Upper lobe of left lung (tissue), 6 donors: ENCODE data around the gene DBF4B. TPM values are rescaled to one million over a fixed set of nuclear protein-coding genes. Genes with fewer than 3 reads are reported as not detected.

Experiments used
- ATAC-seq, 2 donors: fragments of 200-7000 bp; cut with Tn5 transposase; one replicate each; pipeline ENCODE4 v1.9.1; 2022; ENCODE audit warnings: mild to moderate bottlenecking in 2 of 2, moderate library complexity in 2 of 2; ENCODE audit not compliant: low FRiP score in 2 of 2
- DNase-seq, 2 donors: peaks; one replicate each; pipeline ENCODE4 v3.0.0-alpha.2; 2019 to 2020
- H3K27ac ChIP-seq, 4 donors: fragments of 200-600 bp; sonication (generic); one replicate each; pipeline ENCODE4 v1.5.1; 2016 to 2019
- H3K27me3 ChIP-seq, 4 donors: fragments of 200-600 bp; sonication (generic); one replicate each; pipeline ENCODE4 v1.5.1; 2017 to 2019
- H3K36me3 ChIP-seq, 4 donors: fragments of 200-600 bp; sonication (generic); one replicate each; pipeline ENCODE4 v1.5.1; 2016 to 2019
- H3K4me1 ChIP-seq, 4 donors: fragments of 200-600 bp; sonication (generic); one replicate each; pipeline ENCODE4 v1.5.1; 2018 to 2019
- H3K4me3 ChIP-seq, 4 donors: fragments of 200-600 bp; sonication (generic); one replicate each; pipeline ENCODE4 v1.5.1; 2017 to 2019; ENCODE audit warnings: mild to moderate bottlenecking in 2 of 4, moderate library complexity in 1 of 4
- H3K9me3 ChIP-seq, 4 donors: fragments of 200-600 bp; sonication (generic); one replicate each; pipeline ENCODE4 v1.5.1; 2018 to 2019
- EP300 ChIP-seq, 4 donors: sonication (generic); formaldehyde crosslinking; IDR thresholded peaks; one replicate each; pipeline ENCODE4 v1.5.1; 2017; ENCODE audit warnings: antibody characterized with exemption in 4 of 4, control low read depth in 2 of 4
- POLR2A ChIP-seq, 4 donors: fragments of 450-650 bp; IDR thresholded peaks; one replicate each; pipeline ENCODE4 v1.5.1; 2016 to 2017; ENCODE audit warnings: antibody characterized with exemption in 4 of 4, mild to moderate bottlenecking in 2 of 4
- POLR2AphosphoS5 ChIP-seq, 2 donors: sonication (generic); formaldehyde crosslinking; IDR thresholded peaks; one replicate each; pipeline ENCODE4 v1.5.1; 2017; ENCODE audit warnings: antibody characterized with exemption in 2 of 2
- WGBS, 2 donors: methylation state at CpG; one replicate each; pipeline ENCODE4 v1.1.5; 2017 to 2018; 5-methylcytosine and 5-hydroxymethylcytosine counted together
- total RNA-seq, 6 donors: library from RNA; depleted of rRNA in 4 of 6; stranded (reverse); fragments of >200 nt in 4 of 6; gene quantifications; one replicate each; pipeline versions ENCODE4 v1.1.0 to v1.2.1, GENCODE V29; 2016 to 2021
- TF ChIP-seq, protein P1 (sequence below), 6 experiments: fragments of 450-650 bp in 4 of 6; fragments of 200-600 bp in 2 of 6; sonication (generic) in 2 of 6; IDR thresholded peaks; one replicate each; pipeline ENCODE4 v1.5.1; 2016 to 2019; ENCODE audit warnings: antibody characterized with exemption in 6 of 6
- donor health status: DM: no; HTN: no; CAD: no; lungs with moderate emphysema.
- donor health status: DM: no; HTN: yes; CAD: no; lungs with severe emphysema.

Gene DBF4B
- total RNA-seq, 6 donors from 2014 or later: 2.0 to 8.4 (median 4.5) TPM

DNA sequence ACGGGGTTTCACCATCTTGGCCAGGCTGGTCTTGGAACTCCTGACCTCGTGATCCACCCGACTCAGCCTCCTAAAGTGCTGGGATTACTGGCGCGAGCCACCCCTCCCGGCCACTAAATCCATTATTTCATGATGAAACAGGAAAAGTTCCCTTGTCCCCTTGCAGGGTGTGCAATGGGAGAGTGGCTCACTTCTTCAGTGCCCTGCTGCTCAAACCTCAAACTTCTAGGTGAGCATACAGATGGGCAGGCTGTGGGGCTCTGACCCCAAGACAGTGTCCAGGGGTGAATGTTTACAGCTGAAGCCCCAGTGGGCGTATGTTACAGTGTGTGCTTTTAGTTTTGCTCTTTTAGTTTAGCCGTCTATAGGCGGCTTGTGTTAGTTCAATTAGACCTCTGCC, 87.0 kb downstream of the DBF4B start:
- Histone ChIP-seq H3K36me3 (no peaks in the 10 kb centered on the region), H3K27ac (peak overlapping the region in 3 of 4 donors; percentile 72 to 76 (median 76)), H3K27me3 (no peaks in the 10 kb centered on the region), H3K4me1 (peaks cover 7 to 19% (median 13%) of the 10 kb centered on the region in 4 donors), H3K9me3 (no peaks in the 10 kb centered on the region), H3K4me3 (no peak overlapping the region)
- TF ChIP-seq EP300 (IDR thresholded peaks at IDR 0.05) (no peak), POLR2AphosphoS5 (IDR thresholded peaks at IDR 0.05) (no peak), POLR2A (IDR thresholded peaks at IDR 0.05) (no peak)
- TF ChIP-seq, protein P1, sequence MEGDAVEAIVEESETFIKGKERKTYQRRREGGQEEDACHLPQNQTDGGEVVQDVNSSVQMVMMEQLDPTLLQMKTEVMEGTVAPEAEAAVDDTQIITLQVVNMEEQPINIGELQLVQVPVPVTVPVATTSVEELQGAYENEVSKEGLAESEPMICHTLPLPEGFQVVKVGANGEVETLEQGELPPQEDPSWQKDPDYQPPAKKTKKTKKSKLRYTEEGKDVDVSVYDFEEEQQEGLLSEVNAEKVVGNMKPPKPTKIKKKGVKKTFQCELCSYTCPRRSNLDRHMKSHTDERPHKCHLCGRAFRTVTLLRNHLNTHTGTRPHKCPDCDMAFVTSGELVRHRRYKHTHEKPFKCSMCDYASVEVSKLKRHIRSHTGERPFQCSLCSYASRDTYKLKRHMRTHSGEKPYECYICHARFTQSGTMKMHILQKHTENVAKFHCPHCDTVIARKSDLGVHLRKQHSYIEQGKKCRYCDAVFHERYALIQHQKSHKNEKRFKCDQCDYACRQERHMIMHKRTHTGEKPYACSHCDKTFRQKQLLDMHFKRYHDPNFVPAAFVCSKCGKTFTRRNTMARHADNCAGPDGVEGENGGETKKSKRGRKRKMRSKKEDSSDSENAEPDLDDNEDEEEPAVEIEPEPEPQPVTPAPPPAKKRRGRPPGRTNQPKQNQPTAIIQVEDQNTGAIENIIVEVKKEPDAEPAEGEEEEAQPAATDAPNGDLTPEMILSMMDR (IDR thresholded peaks at IDR 0.05): no peak
- WGBS, 2 donors: 72 to 74% methylated on average over 9 of the region's 9 CpGs
- no peak for DNase-seq
- no peak for ATAC-seq

DNA sequence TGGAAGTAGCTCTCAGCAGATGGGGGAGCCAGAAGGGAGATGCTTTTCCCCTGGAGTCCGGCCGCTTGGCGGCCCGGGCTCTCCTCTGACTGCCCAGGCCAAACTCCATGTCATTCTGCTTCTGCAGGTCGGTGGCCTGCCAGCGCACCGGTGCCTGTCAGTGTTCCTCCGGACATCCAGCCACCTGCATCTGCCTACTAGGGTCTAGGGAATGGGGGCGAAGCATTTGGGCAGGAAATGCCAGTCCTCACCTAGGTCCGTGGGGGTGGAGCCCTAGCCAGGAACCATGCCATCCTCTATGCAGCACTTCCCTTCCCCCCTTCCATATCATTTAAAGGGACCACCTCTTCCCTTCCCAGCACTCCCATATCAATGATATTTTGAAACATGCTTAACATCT, 87.5 kb downstream of the DBF4B start:
- H3K4me1 ChIP-seq: peaks cover 7 to 19% (median 13%) of the 10 kb centered on the region in 4 donors
- peak in 1 of 2 donors; percentile 62 for DNase-seq
- no peaks in the 10 kb centered on the region for H3K9me3 ChIP-seq
- H3K27me3 ChIP-seq: no peaks in the 10 kb centered on the region
- no peak overlapping the region for H3K4me3 ChIP-seq
- peak overlapping the region in 1 of 4 donors; percentile 76 for H3K27ac ChIP-seq
- H3K36me3 ChIP-seq: no peaks in the 10 kb centered on the region
- ATAC-seq: no peak
- TF ChIP-seq EP300 (IDR thresholded peaks at IDR 0.05): no peak
- TF ChIP-seq POLR2AphosphoS5 (IDR thresholded peaks at IDR 0.05): no peak
- TF ChIP-seq, protein P1 (IDR thresholded peaks at IDR 0.05): no peak
- no peak for TF ChIP-seq POLR2A (IDR thresholded peaks at IDR 0.05)
- WGBS, 2 donors: 50 to 78% methylated on average over 2 to 10 of the region's 10 CpGs

DNA sequence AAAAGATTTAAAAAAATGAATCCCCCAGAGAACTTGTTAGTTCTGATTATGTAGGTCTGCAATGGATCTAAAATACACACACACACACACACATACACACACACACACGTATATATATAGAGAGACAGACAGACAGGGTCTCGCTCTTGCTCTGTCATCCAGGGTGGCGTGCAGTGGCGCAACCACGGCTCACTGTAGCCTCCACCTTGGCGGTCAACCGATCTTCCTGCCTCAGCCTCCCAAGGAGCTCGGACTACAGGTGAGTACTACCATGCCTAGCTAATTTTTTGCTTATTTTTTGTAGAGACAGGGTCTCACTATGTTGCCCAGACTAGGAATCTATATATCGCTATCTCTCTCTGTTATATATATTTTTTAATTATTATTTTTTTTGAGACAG, 88.3 kb downstream of the DBF4B start:
- DNase-seq (no peak), ATAC-seq (no peak)
- no peak for TF ChIP-seq EP300 (IDR thresholded peaks at IDR 0.05)
- TF ChIP-seq POLR2A (IDR thresholded peaks at IDR 0.05): no peak
- no peak for TF ChIP-seq POLR2AphosphoS5 (IDR thresholded peaks at IDR 0.05)
- TF ChIP-seq, protein P1 (IDR thresholded peaks at IDR 0.05): no peak
- Histone ChIP-seq H3K36me3 (no peaks in the 10 kb centered on the region), H3K9me3 (no peaks in the 10 kb centered on the region), H3K4me3 (no peak overlapping the region), H3K27ac (no peak overlapping the region), H3K27me3 (no peaks in the 10 kb centered on the region), H3K4me1 (peaks cover 7 to 19% (median 13%) of the 10 kb centered on the region in 4 donors)
- whole genome bisulfite sequencing, 2 donors: 91 to 94% methylated on average over 9 of the region's 9 CpGs

DNA sequence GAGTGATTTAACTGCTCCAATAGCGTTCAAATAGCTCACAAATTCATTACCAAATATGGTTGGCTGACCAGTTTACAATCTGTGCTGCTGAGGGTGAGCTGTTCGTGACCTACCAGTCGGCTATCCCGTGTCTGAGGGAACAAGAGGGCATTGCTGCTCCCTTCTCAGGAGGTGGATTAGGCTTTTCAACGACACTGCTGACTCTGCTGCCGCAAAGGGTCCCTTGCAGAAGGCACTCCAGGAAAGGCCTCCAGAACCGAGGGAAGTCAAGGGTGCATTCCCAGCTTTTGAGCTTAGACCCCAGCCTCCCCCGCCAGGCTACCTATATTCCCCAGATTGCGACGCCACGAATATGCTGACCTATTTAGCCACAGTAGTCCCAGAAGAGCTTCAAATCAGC, 89.3 kb downstream of the DBF4B start:
- WGBS, 2 donors: 84 to 94% methylated on average over 9 to 11 of the region's 11 CpGs
- no peak for TF ChIP-seq EP300 (IDR thresholded peaks at IDR 0.05)
- TF ChIP-seq, protein P1 (IDR thresholded peaks at IDR 0.05): no peak
- TF ChIP-seq POLR2A (IDR thresholded peaks at IDR 0.05): no peak
- TF ChIP-seq POLR2AphosphoS5 (IDR thresholded peaks at IDR 0.05): no peak
- Histone ChIP-seq H3K4me1 (peaks cover 7 to 19% (median 13%) of the 10 kb centered on the region in 4 donors), H3K9me3 (no peaks in the 10 kb centered on the region), H3K4me3 (no peak overlapping the region), H3K27ac (no peak overlapping the region), H3K27me3 (no peaks in the 10 kb centered on the region), H3K36me3 (no peaks in the 10 kb centered on the region)
- no peak for DNase-seq
- ATAC-seq: no peak

DNA sequence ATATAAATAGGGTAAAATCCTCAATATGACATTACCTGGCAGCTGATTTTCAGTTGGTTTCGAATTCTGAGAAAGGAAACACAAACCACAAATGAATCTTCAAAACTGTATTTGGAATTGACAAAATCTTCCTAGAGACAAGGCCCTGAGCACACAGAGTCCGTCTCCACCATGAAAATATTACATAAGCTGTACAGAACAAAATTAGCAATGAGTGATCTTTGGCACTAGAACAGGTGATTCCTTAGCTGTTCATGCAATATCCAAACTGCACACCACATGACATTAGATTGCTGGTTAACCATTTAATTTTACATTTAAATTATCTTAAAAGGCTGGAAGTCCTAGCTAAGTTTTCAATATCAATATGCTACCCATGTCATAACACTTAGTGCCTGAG, 89.9 kb downstream of the DBF4B start:
- Histone ChIP-seq H3K4me1 (peaks cover 7 to 19% (median 13%) of the 10 kb centered on the region in 4 donors), H3K9me3 (no peaks in the 10 kb centered on the region), H3K27me3 (no peaks in the 10 kb centered on the region), H3K4me3 (no peak overlapping the region), H3K27ac (no peak overlapping the region), H3K36me3 (no peaks in the 10 kb centered on the region)
- 66 to 74% methylated on average over 2 of the region's 2 CpGs for WGBS, 2 donors
- no peak for TF ChIP-seq EP300 (IDR thresholded peaks at IDR 0.05)
- no peak for TF ChIP-seq POLR2A (IDR thresholded peaks at IDR 0.05)
- TF ChIP-seq, protein P1 (IDR thresholded peaks at IDR 0.05): no peak
- TF ChIP-seq POLR2AphosphoS5 (IDR thresholded peaks at IDR 0.05): no peak
- ATAC-seq: no peak
- DNase-seq: no peak
